Psoas muscle (tissue), 8 donors: ENCODE measurements around the gene TRPC4AP. TPM values are rescaled to one million over a fixed set of nuclear protein-coding genes. Genes with fewer than 3 reads are reported as not detected.

Source experiments
- ATAC-seq, 4 donors: fragments of 200-7000 bp; cut with Tn5 transposase; one replicate each; pipeline ENCODE4 v1.9.1; 2020; ENCODE audit warnings: moderate library complexity in 3 of 4, mild to moderate bottlenecking in 2 of 4
- DNase-seq, 2 donors: peaks; one replicate each; pipeline ENCODE4 v3.0.0-alpha.2; 2020
- H3K27ac ChIP-seq: fragments of 200-600 bp; one replicate; pipeline ENCODE4 v1.8.0; 2022
- H3K27me3 ChIP-seq, 3 donors: fragments of 200-600 bp in 1 of 3; one replicate each; pipeline versions ENCODE4 v1.6.1 to v1.8.0; 2013 to 2022; ENCODE audit warnings: low read length in 2 of 3, mild to moderate bottlenecking in 2 of 3, moderate library complexity in 1 of 3; ENCODE audit not compliant: insufficient read depth in 3 of 3
- H3K36me3 ChIP-seq, 2 donors: fragments of 200-600 bp in 1 of 2; one replicate each; pipeline versions ENCODE4 v1.6.1 to v1.8.0; 2013 to 2022; ENCODE audit warnings: low read depth in 1 of 2, mild to moderate bottlenecking in 1 of 2, moderate library complexity in 1 of 2; ENCODE audit not compliant: insufficient read depth in 1 of 2
- H3K4me1 ChIP-seq: fragments of 200-600 bp; one replicate; pipeline ENCODE4 v1.8.0; 2022
- H3K4me3 ChIP-seq: fragments of 200-600 bp; one replicate; pipeline ENCODE4 v1.8.0; 2022; ENCODE audit warnings: mild to moderate bottlenecking
- H3K9me3 ChIP-seq: fragments of 200-600 bp; one replicate; pipeline ENCODE4 v1.8.0; 2022
- CTCF ChIP-seq: fragments of 200-600 bp; IDR thresholded peaks from one replicate; pipeline ENCODE4 v1.8.0; 2022; ENCODE audit warnings: antibody characterized with exemption
- WGBS, 3 donors: extraction: QIAGEN DNeasy Blood & Tissue Kit; methylation state at CpG; one replicate each; pipeline versions ENCODE4 v1.1.6 to v1.1.7; 2013; 5-methylcytosine and 5-hydroxymethylcytosine counted together
- intact Hi-C, 2 donors: fragments of 100-400 bp; cut with DNase I; formaldehyde crosslinking; loops; one replicate each; pipeline versions ENCODE4 v1.11.0 to v1.14.2; 2022
- polyA plus RNA-seq, 3 donors: library from polyadenylated mRNA; stranded (reverse); fragments of 200-250 nt; gene quantifications; one replicate each; pipeline ENCODE4 v1.2.3, GENCODE V29; 2013
- total RNA-seq, 4 donors: library from RNA; stranded (reverse); fragmentation: NEBNext Ultra II Directional in 2 of 4; extraction: Animal tissue kit (Norgen Biotek cat#: 25700) in 2 of 4; gene quantifications; one replicate each; pipeline versions ENCODE4 v1.2.1 to v1.2.4, GENCODE V29; 2021 to 2023
- donor health status: healthy with polysubstance abuse.
- donor health status: DM: no; HTN: no; CAD: no; lungs with moderate emphysema.
- donor health status: Bipolar disorder and iron deficiency.
- donor health status: healthy.
- donor health status: DM: yes; HTN: yes; CAD: no.
- donor health status: DM: no; HTN: no; CAD: no.
- donor health status: DM: no; HTN: no; CAD: no.
- donor health status: DM: yes; HTN: yes; CAD: no.

TRPC4AP gene
- total and polyA plus RNA-seq, 7 donors, result 36.0 to 62.3 (median 51.7) TPM

- Histone ChIP-seq H3K9me3 (no peaks in the 10 kb centered on the region), H3K4me1 (peaks cover 14% of the 10 kb centered on the region), H3K36me3 (peaks cover 0 to 14% of the 10 kb centered on the region in 2 donors), H3K27me3 (no peaks in the 10 kb centered on the region), H3K27ac (peak overlapping the region; percentile 27), H3K4me3 (no peak overlapping the region)
- intact Hi-C loops, result no loop called here
- no peak for TF ChIP-seq CTCF
- 39 to 52% (median 45%) methylated on average over 14 to 15 of the region's 15 CpGs for WGBS, 3 donors
- ATAC-seq, result no peak
- peak in 1 of 2 donors; percentile 15 for DNase-seq
Observed at GRCh38 chr20:34987288-34988190, 105.1 kb downstream of the TRPC4AP start.

- WGBS, 3 donors, result 51 to 58% (median 58%) methylated on average over 24 of the region's 24 CpGs
- intact Hi-C loops, result no loop called here
- DNase-seq, result peak; percentile 23 to 47
- TF ChIP-seq CTCF, result no peak
- H3K9me3 ChIP-seq, result no peaks in the 10 kb centered on the region
- peaks cover 16% of the 10 kb centered on the region for H3K4me1 ChIP-seq
- H3K4me3 ChIP-seq, result no peak overlapping the region
- ATAC-seq, result peak in 2 of 4 donors; percentile 1 to 7
- peaks cover 0 to 11% of the 10 kb centered on the region in 2 donors for H3K36me3 ChIP-seq
- peak overlapping the region; percentile 27 for H3K27ac ChIP-seq
- H3K27me3 ChIP-seq, result no peaks in the 10 kb centered on the region
Observed at GRCh38 chr20:34986311-34987287, 106.0 kb downstream of the TRPC4AP start.

- ATAC-seq, result peak in 3 of 4 donors; percentile 1
Observed at GRCh38 chr20:34985461-34986310, 106.9 kb downstream of the TRPC4AP start.

More at GRCh38 chr20:34985461-34986310, 106.9 kb downstream of the TRPC4AP start:
- intact Hi-C loops, result no loop called here
- TF ChIP-seq CTCF, result no peak
- peak; percentile 16 to 48 for DNase-seq
- Histone ChIP-seq H3K36me3 (peaks cover 0 to 8% of the 10 kb centered on the region in 2 donors), H3K4me3 (no peak overlapping the region), H3K9me3 (no peaks in the 10 kb centered on the region), H3K27ac (peak overlapping the region; percentile 55), H3K4me1 (peaks cover 23% of the 10 kb centered on the region), H3K27me3 (no peaks in the 10 kb centered on the region)
- WGBS, 3 donors, result 61 to 72% (median 64%) methylated on average over 25 of the region's 25 CpGs
